ENCODE data around the gene OR6X1. TPM values are rescaled to one million over a fixed set of nuclear protein-coding genes. Genes with fewer than 3 reads are reported as not detected.

Gene OR6X1
- total and polyA plus RNA-seq, 9 of the 15 experiments (the other 6 are each of a cell fraction or from before 2014, with no cell fraction given): not detected

GRCh38 chr11:123741159-123742030 lies 12.9 kb downstream of the OR6X1 start, which contains the start of gene ZNF202 (continued):
- TF ChIP-seq, protein P1, sequence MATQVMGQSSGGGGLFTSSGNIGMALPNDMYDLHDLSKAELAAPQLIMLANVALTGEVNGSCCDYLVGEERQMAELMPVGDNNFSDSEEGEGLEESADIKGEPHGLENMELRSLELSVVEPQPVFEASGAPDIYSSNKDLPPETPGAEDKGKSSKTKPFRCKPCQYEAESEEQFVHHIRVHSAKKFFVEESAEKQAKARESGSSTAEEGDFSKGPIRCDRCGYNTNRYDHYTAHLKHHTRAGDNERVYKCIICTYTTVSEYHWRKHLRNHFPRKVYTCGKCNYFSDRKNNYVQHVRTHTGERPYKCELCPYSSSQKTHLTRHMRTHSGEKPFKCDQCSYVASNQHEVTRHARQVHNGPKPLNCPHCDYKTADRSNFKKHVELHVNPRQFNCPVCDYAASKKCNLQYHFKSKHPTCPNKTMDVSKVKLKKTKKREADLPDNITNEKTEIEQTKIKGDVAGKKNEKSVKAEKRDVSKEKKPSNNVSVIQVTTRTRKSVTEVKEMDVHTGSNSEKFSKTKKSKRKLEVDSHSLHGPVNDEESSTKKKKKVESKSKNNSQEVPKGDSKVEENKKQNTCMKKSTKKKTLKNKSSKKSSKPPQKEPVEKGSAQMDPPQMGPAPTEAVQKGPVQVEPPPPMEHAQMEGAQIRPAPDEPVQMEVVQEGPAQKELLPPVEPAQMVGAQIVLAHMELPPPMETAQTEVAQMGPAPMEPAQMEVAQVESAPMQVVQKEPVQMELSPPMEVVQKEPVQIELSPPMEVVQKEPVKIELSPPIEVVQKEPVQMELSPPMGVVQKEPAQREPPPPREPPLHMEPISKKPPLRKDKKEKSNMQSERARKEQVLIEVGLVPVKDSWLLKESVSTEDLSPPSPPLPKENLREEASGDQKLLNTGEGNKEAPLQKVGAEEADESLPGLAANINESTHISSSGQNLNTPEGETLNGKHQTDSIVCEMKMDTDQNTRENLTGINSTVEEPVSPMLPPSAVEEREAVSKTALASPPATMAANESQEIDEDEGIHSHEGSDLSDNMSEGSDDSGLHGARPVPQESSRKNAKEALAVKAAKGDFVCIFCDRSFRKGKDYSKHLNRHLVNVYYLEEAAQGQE (IDR thresholded peaks at IDR 0.05; ENCODE audit: borderline replicate concordance): peak; percentile 95
- TF ChIP-seq, protein P1 (CRISPR knock-in tag; IDR thresholded peaks at IDR 0.05; ENCODE audit: low read depth): no peak
- TF ChIP-seq WHSC1 (IDR thresholded peaks at IDR 0.05; ENCODE audit: low read length): no peak
- TF ChIP-seq NFE2 (IDR thresholded peaks at IDR 0.05; ENCODE audit: low read depth): no peak
- peak; percentile 8; the same call in 1 of the 2 replicates for TF ChIP-seq XRCC5 (IDR thresholded peaks at IDR 0.05; ENCODE audit: low read depth, low read length)
- no peak for TF ChIP-seq ZHX1 (conservative IDR thresholded peaks at IDR 0.05; ENCODE audit: low read length)
- no peak for TF ChIP-seq ZNF507 (tag; conservative IDR thresholded peaks at IDR 0.05)
- no peak for TF ChIP-seq ZNF586 (CRISPR knock-in tag; conservative IDR thresholded peaks at IDR 0.05)
- no peak for TF ChIP-seq NELFE (IDR thresholded peaks at IDR 0.05; ENCODE audit: insufficient read depth, insufficient read length)
- peak; percentile 80 for TF ChIP-seq RAD51 (IDR thresholded peaks at IDR 0.05; ENCODE audit: borderline replicate concordance, low read depth)
- no peak for TF ChIP-seq MEF2D (tag; conservative IDR thresholded peaks at IDR 0.05; ENCODE audit: low read depth)
- no peak for TF ChIP-seq SFPQ (IDR thresholded peaks at IDR 0.05; ENCODE audit: low read depth, low read length)
- no peak for TF ChIP-seq SMAD3 (CRISPR knock-in tag; conservative IDR thresholded peaks at IDR 0.05)
- no peak; the same call in 1 of the 2 replicates for TF ChIP-seq CTBP1 (IDR thresholded peaks at IDR 0.05; ENCODE audit: borderline replicate concordance)
- TF ChIP-seq HCFC1 (IDR thresholded peaks at IDR 0.05; ENCODE audit: low read depth, low read length): peak; percentile 78
- TF ChIP-seq CCAR2 (IDR thresholded peaks at IDR 0.05; ENCODE audit: low read depth, low read length): no peak

Measured in K562 (cell line).